HepG2 (cell line): ENCODE results near the gene ABHD2. TPM values are rescaled to one million over a fixed set of nuclear protein-coding genes. Genes with fewer than 3 reads are reported as not detected.

Experiments
- ATF4 ChIP-seq, 2 experiments: fragments of 450-650 bp in 1 of 2; sonication (generic) in 1 of 2; formaldehyde crosslinking; IDR thresholded peaks; 2 replicates each; pipeline versions ENCODE4 v1.5.0 to v1.8.0; 2020 to 2022; ENCODE audit warnings: mild to moderate bottlenecking in 1 of 2, missing genetic modification reagents in 1 of 2
- JARID2 ChIP-seq: sonication (generic); formaldehyde crosslinking; IDR thresholded peaks from 2 replicates; pipeline ENCODE4 v1.8.1; 2023; ENCODE audit warnings: missing genetic modification reagents, inconsistent platforms; ENCODE audit not compliant: insufficient replicate concordance
- KDM1A ChIP-seq: IDR thresholded peaks from 2 replicates; pipeline ENCODE4 v1.6.1; 2016; ENCODE audit warnings: missing compliant biosample characterization
- KDM2A ChIP-seq: sonication (generic); formaldehyde crosslinking; IDR thresholded peaks from 2 replicates; pipeline ENCODE4 v1.4.0; 2020; ENCODE audit warnings: low read depth, missing genetic modification reagents, borderline replicate concordance
- KDM6A ChIP-seq: IDR thresholded peaks from 2 replicates; pipeline ENCODE4 v1.6.1; 2016; ENCODE audit warnings: low read depth
- MXD1 ChIP-seq: sonication (generic); formaldehyde crosslinking; IDR thresholded peaks from 2 replicates; pipeline ENCODE4 v1.4.0; 2020; ENCODE audit warnings: mild to moderate bottlenecking, missing genetic modification reagents
- NCOR1 ChIP-seq: fragments of 200-600 bp; sonication (generic); IDR thresholded peaks from 2 replicates; pipeline ENCODE4 v1.7.0; 2017; ENCODE audit warnings: antibody characterized with exemption, low read length, borderline replicate concordance
- PBX2 ChIP-seq: IDR thresholded peaks from 2 replicates; pipeline ENCODE4 v1.6.1; 2016; ENCODE audit warnings: control low read depth
- PLRG1 ChIP-seq: fragments of 450-650 bp; conservative IDR thresholded peaks from 2 replicates; pipeline ENCODE4 v1.6.1; 2016
- RAD51 ChIP-seq: fragments of 450-650 bp; IDR thresholded peaks from 2 replicates; pipeline ENCODE4 v1.6.1; 2016; ENCODE audit warnings: borderline replicate concordance
- ZBTB7B ChIP-seq: sonication (generic); formaldehyde crosslinking; IDR thresholded peaks from 2 replicates; pipeline ENCODE4 v1.4.0; 2020; ENCODE audit warnings: missing genetic modification reagents
- ZMYM2 ChIP-seq: sonication (generic); formaldehyde crosslinking; IDR thresholded peaks from 2 replicates; pipeline ENCODE4 v1.8.0; 2022; ENCODE audit warnings: mild to moderate bottlenecking, missing genetic modification reagents
- ZNF251 ChIP-seq: sonication (generic); formaldehyde crosslinking; IDR thresholded peaks from 2 replicates; pipeline ENCODE4 v1.9.0; 2021; ENCODE audit warnings: mild to moderate bottlenecking, missing genetic modification reagents
- ZNF317 ChIP-seq: sonication (generic); formaldehyde crosslinking; IDR thresholded peaks from 2 replicates; pipeline ENCODE4 v1.5.0; 2020; ENCODE audit warnings: mild to moderate bottlenecking, missing genetic modification reagents
- ZNF367 ChIP-seq: sonication (generic); formaldehyde crosslinking; IDR thresholded peaks from 2 replicates; pipeline ENCODE4 v1.4.0; 2020; ENCODE audit warnings: missing genetic modification reagents, borderline replicate concordance
- ZNF496 ChIP-seq: sonication (generic); formaldehyde crosslinking; IDR thresholded peaks from 2 replicates; pipeline ENCODE4 v1.8.1; 2023; ENCODE audit warnings: mild to moderate bottlenecking, moderate library complexity, missing genetic modification reagents; ENCODE audit not compliant: insufficient replicate concordance
- ZNF639 ChIP-seq: conservative IDR thresholded peaks from 2 replicates; pipeline ENCODE4 v1.6.1; 2018; ENCODE audit warnings: missing genetic modification reagents
- ZNF878 ChIP-seq: sonication (generic); formaldehyde crosslinking; IDR thresholded peaks from 2 replicates; pipeline ENCODE4 v1.8.1; 2023; ENCODE audit warnings: mild to moderate bottlenecking, missing genetic modification reagents, moderate library complexity
- polyA plus RNA-seq, 8 experiments: library from polyadenylated mRNA; depleted of rRNA in 3 of 8; stranded (reverse) in 7 of 8; unstranded in 1 of 8; fragments of >200 nt; fragmentation: Illumina TruSeq in 4 of 8; extraction: Trizol in 4 of 8; gene quantifications; 2 replicates each; pipeline versions ENCODE4 v1.2.1 to v1.2.3, GENCODE V29; 2011 to 2016; ENCODE audit warnings: low read depth in 4 of 8, missing spikeins in 1 of 8, mixed read lengths in 1 of 8; ENCODE audit not compliant: insufficient read depth in 1 of 8
- total RNA-seq, 5 experiments: library from RNA; depleted of rRNA; stranded (reverse); fragments of >200 nt; fragmentation: Illumina TruSeq; extraction: Trizol; gene quantifications; 2 replicates each; pipeline ENCODE4 v1.2.3, GENCODE V29; 2016; ENCODE audit warnings: low read depth in 1 of 5
- TF ChIP-seq, protein P1 (sequence below): sonication (generic); formaldehyde crosslinking; IDR thresholded peaks from 2 replicates; pipeline ENCODE4 v1.4.0; 2020; ENCODE audit warnings: missing genetic modification reagents; ENCODE audit errors: not compliant biosample characterization
- TF ChIP-seq, protein P2 (sequence below): sonication (generic); formaldehyde crosslinking; IDR thresholded peaks from 2 replicates; pipeline ENCODE4 v1.4.0; 2020; ENCODE audit warnings: missing genetic modification reagents
- TF ChIP-seq, protein P3 (sequence below): sonication (generic); formaldehyde crosslinking; IDR thresholded peaks from 2 replicates; pipeline ENCODE4 v1.5.0; 2020; ENCODE audit warnings: mild to moderate bottlenecking, low read depth, missing genetic modification reagents, borderline replicate concordance

The ABHD2 gene
- total and polyA plus RNA-seq, 2 of the 13 experiments (the other 11 are each of a cell fraction or from before 2014, with no cell fraction given) = 14.8 to 22.4 TPM

DNA sequence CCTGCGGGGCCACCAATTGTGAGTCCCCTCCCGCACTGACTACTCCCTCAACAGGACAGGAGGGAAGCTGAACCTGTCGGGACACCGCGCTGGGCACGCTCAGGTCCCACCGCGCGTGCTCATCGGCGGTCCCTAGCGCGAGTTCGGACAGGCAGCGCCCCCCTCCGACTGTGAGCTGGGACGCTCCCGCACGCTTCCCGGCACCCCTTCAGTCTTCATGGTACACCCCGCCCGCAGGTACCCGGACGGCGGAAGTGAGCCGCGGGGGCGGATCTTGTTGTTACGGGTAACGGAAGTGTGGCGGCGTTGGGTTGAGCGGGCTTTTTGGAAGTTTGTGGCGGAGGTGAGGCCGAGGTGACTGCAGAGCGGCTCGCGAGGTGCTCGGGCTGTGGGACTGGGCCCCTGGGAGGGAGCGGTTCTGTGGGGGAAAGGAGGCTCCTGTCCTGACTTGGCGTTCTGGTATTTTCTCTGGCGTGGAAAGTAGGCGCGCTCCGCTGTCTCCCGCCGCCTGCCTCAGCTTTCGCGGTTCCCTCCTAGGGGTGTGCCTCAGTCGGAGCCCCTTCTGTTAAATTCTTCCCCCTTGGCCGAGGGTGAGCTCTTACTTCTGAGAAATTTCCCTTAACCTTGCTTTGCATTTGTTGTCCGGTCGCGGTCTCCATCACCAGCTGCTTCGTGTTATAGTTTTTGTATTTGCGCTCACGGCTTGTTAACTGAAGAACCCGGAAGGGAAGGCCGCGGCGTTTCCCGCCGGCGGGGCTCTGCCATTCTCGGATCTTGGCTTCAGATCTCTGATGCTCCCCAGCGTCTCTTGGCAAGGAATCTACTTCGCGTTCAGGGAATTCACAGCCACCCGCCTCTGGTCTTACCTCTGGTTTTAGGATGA lies 155.7 kb downstream of the ABHD2 start, which contains the start of gene FANCI (continued):
- TF ChIP-seq, protein P1, sequence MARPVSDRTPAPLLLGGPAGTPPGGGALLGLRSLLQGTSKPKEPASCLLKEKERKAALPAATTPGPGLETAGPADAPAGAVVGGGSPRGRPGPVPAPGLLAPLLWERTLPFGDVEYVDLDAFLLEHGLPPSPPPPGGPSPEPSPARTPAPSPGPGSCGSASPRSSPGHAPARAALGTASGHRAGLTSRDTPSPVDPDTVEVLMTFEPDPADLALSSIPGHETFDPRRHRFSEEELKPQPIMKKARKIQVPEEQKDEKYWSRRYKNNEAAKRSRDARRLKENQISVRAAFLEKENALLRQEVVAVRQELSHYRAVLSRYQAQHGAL (CRISPR knock-in tag) = no peak
- TF ChIP-seq RAD51 (no peak), JARID2 (CRISPR knock-in tag) (no peak), KDM2A (CRISPR knock-in tag) (peak; percentile 96), KDM6A (CRISPR knock-in tag) (no peak), ZBTB7B (CRISPR knock-in tag) (peak; percentile 91), ZNF878 (CRISPR knock-in tag) (peak; percentile 89), KDM1A (CRISPR knock-in tag) (no peak), MXD1 (peak; percentile 87), ZNF496 (CRISPR knock-in tag) (no peak), ZNF317 (CRISPR knock-in tag) (0 out of 2 replicates have a peak, but pooled peaks have one; percentile 36), ZMYM2 (CRISPR knock-in tag) (no peak), PLRG1 (no peak), NCOR1 (no peak), ZNF367 (0 out of 2 replicates have a peak, but pooled peaks have one; percentile 23), ZNF639 (CRISPR knock-in tag) (no peak; the same call in 1 of the 2 replicates), ATF4 (CRISPR knock-in tag; IDR thresholded peaks at IDR 0.05) (peak in 1 of 2 experiments; percentile 51; a peak in 1 of 4 replicates), PBX2 (no peak), ZNF251 (no peak)
- TF ChIP-seq, protein P2, sequence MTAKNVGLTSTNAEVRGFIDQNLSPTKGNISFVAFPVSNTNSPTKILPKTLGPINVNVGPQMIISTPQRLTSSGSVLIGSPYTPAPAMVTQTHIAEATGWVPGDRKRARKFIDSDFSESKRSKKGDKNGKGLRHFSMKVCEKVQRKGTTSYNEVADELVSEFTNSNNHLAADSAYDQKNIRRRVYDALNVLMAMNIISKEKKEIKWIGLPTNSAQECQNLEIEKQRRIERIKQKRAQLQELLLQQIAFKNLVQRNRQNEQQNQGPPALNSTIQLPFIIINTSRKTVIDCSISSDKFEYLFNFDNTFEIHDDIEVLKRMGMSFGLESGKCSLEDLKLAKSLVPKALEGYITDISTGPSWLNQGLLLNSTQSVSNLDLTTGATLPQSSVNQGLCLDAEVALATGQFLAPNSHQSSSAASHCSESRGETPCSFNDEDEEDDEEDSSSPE (CRISPR knock-in tag) = peak; percentile 97
- TF ChIP-seq, protein P3, sequence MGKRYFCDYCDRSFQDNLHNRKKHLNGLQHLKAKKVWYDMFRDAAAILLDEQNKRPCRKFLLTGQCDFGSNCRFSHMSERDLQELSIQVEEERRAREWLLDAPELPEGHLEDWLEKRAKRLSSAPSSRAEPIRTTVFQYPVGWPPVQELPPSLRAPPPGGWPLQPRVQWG (CRISPR knock-in tag) = no peak
